ENCODE measurements around the gene SLC26A1. TPM values are rescaled to one million over a fixed set of nuclear protein-coding genes. Genes with fewer than 3 reads are reported as not detected.

The SLC26A1 gene
- total RNA-seq, 2 experiments from 2014 or later, result not detected

DNA sequence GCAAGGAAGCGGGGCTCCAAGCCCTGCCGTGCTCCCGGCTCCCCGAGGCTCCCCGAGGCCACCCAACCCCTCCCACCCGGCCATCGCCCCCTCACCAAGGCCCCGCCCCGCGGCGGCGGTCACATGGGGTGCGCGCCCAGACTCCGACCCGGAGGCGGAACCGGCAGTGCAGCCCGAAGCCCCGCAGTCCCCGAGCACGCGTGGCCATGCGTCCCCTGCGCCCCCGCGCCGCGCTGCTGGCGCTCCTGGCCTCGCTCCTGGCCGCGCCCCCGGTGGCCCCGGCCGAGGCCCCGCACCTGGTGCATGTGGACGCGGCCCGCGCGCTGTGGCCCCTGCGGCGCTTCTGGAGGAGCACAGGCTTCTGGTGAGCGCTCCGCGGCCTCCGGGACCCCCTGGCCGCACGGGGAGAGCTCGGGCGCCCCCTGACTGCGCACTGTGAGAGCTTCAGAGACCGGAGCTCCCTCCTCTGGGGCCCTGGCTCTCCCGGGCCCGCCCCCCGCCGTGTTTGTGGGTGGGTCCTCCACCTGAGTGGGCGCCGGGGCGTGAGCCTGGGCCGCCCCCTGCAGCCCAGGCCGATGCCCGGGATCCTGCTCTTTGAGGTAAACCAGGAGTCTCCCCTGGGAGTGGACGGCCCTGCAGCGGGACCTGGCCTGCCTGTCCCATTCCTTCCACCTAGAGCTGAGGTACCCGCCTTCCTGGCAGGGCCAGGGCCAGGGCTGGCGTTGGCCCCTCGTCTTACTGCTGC, 6.2 kb downstream of the SLC26A1 start, which contains the start of gene IDUA:
Gene IDUA, plus strand, starts transcription at position 166 of the 745 bp plus-strand sequence. Its CDS starts 41 bp downstream, at position 207.
- no peaks in the 10 kb centered on the region for H3K36me3 Mint-ChIP-seq (ENCODE audit: low read depth)
- H3K27me3 Mint-ChIP-seq, result no peaks in the 10 kb centered on the region
- H3K9me3 Mint-ChIP-seq, result no peaks in the 10 kb centered on the region
- H3K4me1 ChIP-seq (ENCODE audit: insufficient read depth, low read length), result peaks cover 36% of the 10 kb centered on the region
- no peaks in the 10 kb centered on the region for H3K27me3 ChIP-seq (ENCODE audit: control insufficient read depth in 1 of 2, insufficient read depth in 2 of 2, low read length in 2 of 2)
- intact Hi-C loops (cut with DNase I, micrococcal nuclease), result loop anchor here (1.0 to 10.0 kb wide), 7 partner anchors 14 to 742 kb away; partner anchors contain the start of genes GAK (in 2 of the 2), TMEM175 (in 2 of the 2), ATP5ME (in 1 of the 2) and DGKQ (in 1 of the 2)
- TF ChIP-seq, protein P1, sequence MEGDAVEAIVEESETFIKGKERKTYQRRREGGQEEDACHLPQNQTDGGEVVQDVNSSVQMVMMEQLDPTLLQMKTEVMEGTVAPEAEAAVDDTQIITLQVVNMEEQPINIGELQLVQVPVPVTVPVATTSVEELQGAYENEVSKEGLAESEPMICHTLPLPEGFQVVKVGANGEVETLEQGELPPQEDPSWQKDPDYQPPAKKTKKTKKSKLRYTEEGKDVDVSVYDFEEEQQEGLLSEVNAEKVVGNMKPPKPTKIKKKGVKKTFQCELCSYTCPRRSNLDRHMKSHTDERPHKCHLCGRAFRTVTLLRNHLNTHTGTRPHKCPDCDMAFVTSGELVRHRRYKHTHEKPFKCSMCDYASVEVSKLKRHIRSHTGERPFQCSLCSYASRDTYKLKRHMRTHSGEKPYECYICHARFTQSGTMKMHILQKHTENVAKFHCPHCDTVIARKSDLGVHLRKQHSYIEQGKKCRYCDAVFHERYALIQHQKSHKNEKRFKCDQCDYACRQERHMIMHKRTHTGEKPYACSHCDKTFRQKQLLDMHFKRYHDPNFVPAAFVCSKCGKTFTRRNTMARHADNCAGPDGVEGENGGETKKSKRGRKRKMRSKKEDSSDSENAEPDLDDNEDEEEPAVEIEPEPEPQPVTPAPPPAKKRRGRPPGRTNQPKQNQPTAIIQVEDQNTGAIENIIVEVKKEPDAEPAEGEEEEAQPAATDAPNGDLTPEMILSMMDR (IDR thresholded peaks at IDR 0.05), result peak; percentile 57
- peaks cover 25% of the 10 kb centered on the region for H3K4me1 Mint-ChIP-seq (ENCODE audit: low read depth)
- H3K4me3 ChIP-seq (ENCODE audit: low read length), result peak within 1 kb of the TSS; percentile 78
- peak within 1 kb of the TSS; percentile 94 for H3K4me3 Mint-ChIP-seq
- H3K9me3 ChIP-seq (ENCODE audit: control insufficient read depth in 1 of 2, insufficient read depth in 1 of 2, low read length in 2 of 2), result no peaks in the 10 kb centered on the region
- DNase-seq, result peak; percentile 73 to 93 (median 86)
- peak within 1 kb of the TSS; percentile 82 for H3K27ac Mint-ChIP-seq
- ATAC-seq (ENCODE audit: poor library complexity), result peak; percentile 84
- H3K36me3 ChIP-seq (ENCODE audit: insufficient read depth, low read length), result peaks cover 6% of the 10 kb centered on the region
- H3K27ac ChIP-seq (ENCODE audit: low read depth in 1 of 2, low read length in 2 of 2), result peak within 1 kb of the TSS; percentile 41 to 46
- POLR2A ChIA-PET, result interaction anchor here (1.0 to 2.5 kb wide), 6 partner anchors 14 to 313 kb away, joined by 3 to 17 read pairs (median 4); partner anchors contain the start of genes ATP5ME, DGKQ, GAK and MYL5
- CTCF ChIA-PET, result interaction anchor here (0.6 to 1.8 kb wide), 5 partner anchors 14 to 245 kb away, joined by 3 to 11 read pairs (median 3); partner anchors contain the start of genes DGKQ, GAK and TMEM175

DNA sequence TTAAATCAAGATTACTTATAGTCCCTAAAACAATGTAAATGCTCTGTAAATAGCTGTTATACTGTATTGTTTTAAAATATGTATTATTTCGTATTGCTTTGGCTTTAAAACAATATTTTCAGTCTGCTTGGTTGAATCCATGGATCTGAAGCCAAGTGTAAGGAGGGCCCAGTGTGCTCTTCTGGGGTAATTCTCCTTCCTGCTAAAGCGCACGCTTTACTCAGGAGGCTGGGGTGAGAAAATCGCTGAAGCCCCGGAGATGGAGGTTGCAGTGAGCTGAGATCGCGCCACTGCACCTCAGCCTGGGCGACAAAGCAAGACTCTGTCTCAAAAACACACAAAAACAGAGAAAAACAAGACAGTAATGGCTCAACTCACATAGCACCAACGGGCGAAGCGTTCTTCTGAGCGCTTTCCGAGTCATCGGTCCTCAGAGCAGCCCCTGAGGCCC, 6.8 kb downstream of the SLC26A1 start:
- intact Hi-C loops (cut with DNase I, micrococcal nuclease), result loop anchor here (2.0 to 10.0 kb wide), 6 partner anchors 22 to 742 kb away; partner anchors contain the start of genes GAK (in 2 of the 2), TMEM175 (in 2 of the 2), ATP5ME (in 1 of the 2) and MYL5 (in 1 of the 2)
- H3K27ac ChIP-seq (ENCODE audit: low read depth in 1 of 2, low read length in 2 of 2), result peak overlapping the region; percentile 41 to 46
- DNase-seq (no peak), ATAC-seq (ENCODE audit: poor library complexity) (peak; percentile 24)
- no peaks in the 10 kb centered on the region for H3K9me3 ChIP-seq (ENCODE audit: control insufficient read depth in 1 of 2, insufficient read depth in 1 of 2, low read length in 2 of 2)
- H3K9me3 Mint-ChIP-seq, result no peaks in the 10 kb centered on the region
- H3K36me3 ChIP-seq (ENCODE audit: insufficient read depth, low read length), result peaks cover 6% of the 10 kb centered on the region
- H3K27me3 Mint-ChIP-seq, result no peaks in the 10 kb centered on the region
- H3K27ac Mint-ChIP-seq, result peak overlapping the region; percentile 82
- H3K4me1 ChIP-seq (ENCODE audit: insufficient read depth, low read length), result peaks cover 36% of the 10 kb centered on the region
- no peaks in the 10 kb centered on the region for H3K27me3 ChIP-seq (ENCODE audit: control insufficient read depth in 1 of 2, insufficient read depth in 2 of 2, low read length in 2 of 2)
- TF ChIP-seq, protein P1 (IDR thresholded peaks at IDR 0.05), result no peak
- H3K4me3 ChIP-seq (ENCODE audit: low read length), result peak overlapping the region; percentile 78
- ChIA-PET CTCF (interaction anchor here (1.6 to 1.8 kb wide), 2 partner anchors 54 to 244 kb away, joined by 11 read pairs; partner anchors contain the start of genes GAK and TMEM175), POLR2A (interaction anchor here (1.0 to 2.5 kb wide), 6 partner anchors 14 to 312 kb away, joined by 3 to 17 read pairs (median 4); partner anchors contain the start of genes ATP5ME, DGKQ, GAK and MYL5)
- H3K4me1 Mint-ChIP-seq (ENCODE audit: low read depth), result peaks cover 25% of the 10 kb centered on the region
- no peaks in the 10 kb centered on the region for H3K36me3 Mint-ChIP-seq (ENCODE audit: low read depth)
- H3K4me3 Mint-ChIP-seq, result peak overlapping the region; percentile 94

DNA sequence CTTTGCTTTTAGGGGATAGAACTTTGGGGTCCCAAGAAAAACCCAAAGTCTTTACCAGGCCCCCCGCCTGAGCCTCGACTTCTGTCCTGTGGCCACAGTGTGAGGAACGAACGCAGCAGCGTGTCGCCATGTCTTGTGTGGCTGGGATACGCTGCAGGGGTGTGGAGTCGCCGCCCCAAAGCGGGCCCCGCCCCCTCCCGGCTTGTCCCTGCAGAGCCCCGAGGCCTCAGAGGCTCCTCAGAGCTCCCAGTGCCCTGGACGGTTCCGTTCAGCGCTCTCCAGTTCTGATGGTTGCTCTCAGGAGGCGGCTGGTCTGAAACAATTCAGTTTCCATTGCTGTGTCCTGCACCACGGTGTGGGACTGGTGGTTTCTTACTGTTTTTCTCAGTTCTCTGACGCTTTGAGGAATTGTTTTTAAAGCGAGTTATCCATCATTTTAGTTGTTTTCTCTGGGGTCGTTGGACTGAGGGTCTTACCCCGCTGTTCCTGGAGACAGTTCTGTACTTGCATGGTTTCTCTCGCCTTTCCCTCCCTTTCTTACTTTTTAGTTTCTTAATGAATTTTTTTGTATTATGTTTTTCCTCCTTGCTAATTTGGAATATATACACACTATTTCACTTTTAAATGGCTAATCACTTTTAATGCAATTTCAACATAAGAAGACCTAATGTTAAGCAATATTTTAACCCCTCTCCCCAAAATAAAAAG, 7.9 kb downstream of the SLC26A1 start:
- H3K9me3 ChIP-seq (ENCODE audit: control insufficient read depth in 1 of 2, insufficient read depth in 1 of 2, low read length in 2 of 2), result no peaks in the 10 kb centered on the region
- DNase-seq, result peak; percentile 54 to 85 (median 72)
- H3K4me1 ChIP-seq (ENCODE audit: insufficient read depth, low read length), result peaks cover 36% of the 10 kb centered on the region
- H3K36me3 ChIP-seq (ENCODE audit: insufficient read depth, low read length), result peaks cover 3% of the 10 kb centered on the region
- Mint-ChIP-seq H3K36me3 (ENCODE audit: low read depth) (no peaks in the 10 kb centered on the region), H3K27ac (peak overlapping the region; percentile 67), H3K9me3 (no peaks in the 10 kb centered on the region), H3K27me3 (no peaks in the 10 kb centered on the region), H3K4me3 (peak overlapping the region; percentile 94), H3K4me1 (ENCODE audit: low read depth) (peaks cover 25% of the 10 kb centered on the region)
- H3K27ac ChIP-seq (ENCODE audit: low read depth in 1 of 2, low read length in 2 of 2), result no peak overlapping the region
- ATAC-seq (ENCODE audit: poor library complexity), result peak; percentile 72
- intact Hi-C loops (cut with DNase I, micrococcal nuclease), result loop anchor here (2.0 to 10.0 kb wide), 4 partner anchors 53 to 740 kb away; partner anchors contain the start of genes GAK (in 2 of the 2), TMEM175 (in 2 of the 2), ATP5ME (in 1 of the 2) and MYL5 (in 1 of the 2)
- CTCF ChIA-PET, result no interaction called here
- TF ChIP-seq, protein P1 (IDR thresholded peaks at IDR 0.05), result no peak
- H3K27me3 ChIP-seq (ENCODE audit: control insufficient read depth in 1 of 2, insufficient read depth in 2 of 2, low read length in 2 of 2), result no peaks in the 10 kb centered on the region
- POLR2A ChIA-PET, result no interaction called here
- H3K4me3 ChIP-seq (ENCODE audit: low read length), result peak overlapping the region; percentile 21

Data from CD4-positive, alpha-beta T cell (primary cell).